ENCODE measurements around the gene NOS1AP. TPM values are rescaled to one million over a fixed set of nuclear protein-coding genes. Genes with fewer than 3 reads are reported as not detected.

The NOS1AP gene
- total RNA-seq, 1 experiment from 2014 or later: 5.3 TPM

GRCh38 chr1:162390396-162391185 is 321.1 kb downstream of the NOS1AP start:
- no peaks in the 10 kb centered on the region for H3K9me3 ChIP-seq (ENCODE audit: control insufficient read depth in 1 of 2, insufficient read depth in 1 of 2, low read depth in 1 of 2, low read length in 2 of 2)
- no peaks in the 10 kb centered on the region for H3K79me2 ChIP-seq (ENCODE audit: insufficient read depth, low read length)
- H2AFZ ChIP-seq (ENCODE audit: low read depth, low read length, poor library complexity, severe bottlenecking): no peak overlapping the region
- H3K27me3 ChIP-seq (ENCODE audit: insufficient read depth, low read length): no peaks in the 10 kb centered on the region
- H3K36me3 ChIP-seq (ENCODE audit: control insufficient read depth in 1 of 2, insufficient read depth in 2 of 2, low read length in 2 of 2): no peaks in the 10 kb centered on the region
- CTCF ChIA-PET: interaction anchor here (1.0 to 2.8 kb wide), 4 partner anchors 10 to 598 kb away, joined by 3 to 9 read pairs (median 7); no protein-coding TSS in a partner anchor
- no peaks in the 10 kb centered on the region for H4K20me1 ChIP-seq (ENCODE audit: insufficient read depth)
- RAD21 ChIA-PET (ENCODE audit: low non-redundant PET in 1 of 2, low total read pairs in 2 of 2, uncharacterized antibody in 2 of 2, unreplicated experiment in 2 of 2): interaction anchor here in 1 of 2 experiments (0.7 kb wide), 1 partner anchor 33 kb away, joined by 3 read pairs; no protein-coding TSS in a partner anchor
- DNase-seq (ENCODE audit: low read depth, low spot score): no peak
- no peaks in the 10 kb centered on the region for H3K9me2 ChIP-seq (ENCODE audit: insufficient read depth)
- H3K4me2 ChIP-seq (ENCODE audit: low read length): no peak overlapping the region
- no TSS peak for BruUV-seq (replicated peaks)
- H3K4me1 ChIP-seq (ENCODE audit: control insufficient read depth in 1 of 2, insufficient read depth in 2 of 2, low read length in 2 of 2): peaks cover 0 to 4% of the 10 kb centered on the region in 2 experiments; a peak in 2 of 4 replicates
- TF ChIP-seq TCF7L2 (IDR thresholded peaks at IDR 0.05; ENCODE audit: borderline replicate concordance, extremely low read depth, insufficient read depth, insufficient read length): no peak
- no peak for TF ChIP-seq POLR2A (IDR thresholded peaks at IDR 0.05; ENCODE audit: borderline replicate concordance, extremely low read depth, insufficient read depth, insufficient read length)
- no peak for TF ChIP-seq ELF1 (IDR thresholded peaks at IDR 0.05; ENCODE audit: borderline replicate concordance, low read depth)
- no peak for TF ChIP-seq CBX3 (IDR thresholded peaks at IDR 0.05; ENCODE audit: low read depth)
- TF ChIP-seq SRF (IDR thresholded peaks at IDR 0.05; ENCODE audit: low read depth): no peak
- no peak for TF ChIP-seq EGR1 (IDR thresholded peaks at IDR 0.05; ENCODE audit: low read depth)
- no peak for TF ChIP-seq ZFX (IDR thresholded peaks at IDR 0.05)
- TF ChIP-seq JUND (IDR thresholded peaks at IDR 0.05): no peak
- TF ChIP-seq YY1 (IDR thresholded peaks at IDR 0.05; ENCODE audit: extremely low read depth, insufficient replicate concordance, low read depth, low read length): no peak
- no peak for TF ChIP-seq CTCF (IDR thresholded peaks at IDR 0.05 in 2 of 3, conservative IDR thresholded peaks at IDR 0.05 in 1 of 3; ENCODE audit: borderline replicate concordance in 1 of 3, insufficient read depth in 1 of 3, low read depth in 2 of 3, low read length in 2 of 3)
- TF ChIP-seq REST (IDR thresholded peaks at IDR 0.05; ENCODE audit: low read depth): no peak
- no peak for TF ChIP-seq ZNF274 (IDR thresholded peaks at IDR 0.05; ENCODE audit: low read depth, low read length)
- TF ChIP-seq, protein P1, sequence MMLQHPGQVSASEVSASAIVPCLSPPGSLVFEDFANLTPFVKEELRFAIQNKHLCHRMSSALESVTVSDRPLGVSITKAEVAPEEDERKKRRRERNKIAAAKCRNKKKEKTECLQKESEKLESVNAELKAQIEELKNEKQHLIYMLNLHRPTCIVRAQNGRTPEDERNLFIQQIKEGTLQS (IDR thresholded peaks at IDR 0.05): no peak
- no peak for TF ChIP-seq EZH2 (IDR thresholded peaks at IDR 0.05)
- TF ChIP-seq, protein P2, sequence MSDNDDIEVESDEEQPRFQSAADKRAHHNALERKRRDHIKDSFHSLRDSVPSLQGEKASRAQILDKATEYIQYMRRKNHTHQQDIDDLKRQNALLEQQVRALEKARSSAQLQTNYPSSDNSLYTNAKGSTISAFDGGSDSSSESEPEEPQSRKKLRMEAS (IDR thresholded peaks at IDR 0.05): no peak
- no peak for TF ChIP-seq SIN3A (IDR thresholded peaks at IDR 0.05; ENCODE audit: low read depth)
- TF ChIP-seq ZBTB33 (IDR thresholded peaks at IDR 0.05; ENCODE audit: extremely low read depth, insufficient replicate concordance, low read length): no peak
- TF ChIP-seq SP1 (IDR thresholded peaks at IDR 0.05; ENCODE audit: low read depth): no peak
- TF ChIP-seq RAD21 (IDR thresholded peaks at IDR 0.05; ENCODE audit: low read depth): no peak
- POLR2A ChIA-PET: no interaction called here
- no peak overlapping the region for H3K9ac ChIP-seq (ENCODE audit: low read length)
- no peak overlapping the region for H3K4me3 ChIP-seq (replicated peaks in 1 of 2; ENCODE audit: low read depth in 1 of 2, low read length in 2 of 2)
- no peak overlapping the region for H3K27ac ChIP-seq (ENCODE audit: low read depth, low read length)
- intact Hi-C loops (cut with micrococcal nuclease): loop anchor here (10.0 kb wide), 1 partner anchor 146 kb away; no protein-coding TSS in a partner anchor
- no peak for ATAC-seq
